GM12873 (cell line): ENCODE data around the gene MAN2B1.

Experiments used
- TF ChIP-seq, protein P1 (sequence below): IDR thresholded peaks from 2 replicates; pipeline ENCODE4 v1.5.1; 2012; ENCODE audit warnings: low read depth, mild to moderate bottlenecking, moderate library complexity, low read length, control low read depth; ENCODE audit not compliant: insufficient read depth; ENCODE audit errors: missing control alignments

The MAN2B1 gene

DNA sequence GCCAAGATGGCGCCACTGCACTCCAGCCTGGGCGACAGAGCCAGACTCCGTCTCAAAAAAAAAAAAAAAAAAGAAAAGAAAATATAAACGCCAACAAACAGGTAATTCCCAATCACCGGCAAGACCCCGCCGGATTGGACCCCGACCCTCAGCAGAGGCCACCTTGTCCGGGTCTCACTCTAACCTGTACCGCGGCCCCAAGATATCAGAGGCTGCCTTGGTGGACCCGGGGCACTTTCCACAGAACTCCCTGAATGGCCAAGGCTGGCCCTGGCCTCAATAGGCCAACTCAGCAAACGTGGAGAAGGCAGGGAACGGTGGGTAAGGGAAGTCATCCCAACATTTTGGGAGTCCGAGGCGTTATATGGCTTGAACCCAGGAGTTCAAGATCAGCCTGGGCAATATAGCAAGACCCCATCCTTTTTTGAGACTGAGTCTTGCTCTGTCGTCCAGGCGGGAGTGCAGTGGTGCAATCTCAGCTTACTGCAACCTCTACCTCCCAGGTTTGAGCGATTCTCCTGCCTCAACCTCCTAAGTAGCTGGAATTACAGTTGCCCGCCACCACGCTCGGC, 27.8 kb downstream of the MAN2B1 start:
- TF ChIP-seq, protein P1, sequence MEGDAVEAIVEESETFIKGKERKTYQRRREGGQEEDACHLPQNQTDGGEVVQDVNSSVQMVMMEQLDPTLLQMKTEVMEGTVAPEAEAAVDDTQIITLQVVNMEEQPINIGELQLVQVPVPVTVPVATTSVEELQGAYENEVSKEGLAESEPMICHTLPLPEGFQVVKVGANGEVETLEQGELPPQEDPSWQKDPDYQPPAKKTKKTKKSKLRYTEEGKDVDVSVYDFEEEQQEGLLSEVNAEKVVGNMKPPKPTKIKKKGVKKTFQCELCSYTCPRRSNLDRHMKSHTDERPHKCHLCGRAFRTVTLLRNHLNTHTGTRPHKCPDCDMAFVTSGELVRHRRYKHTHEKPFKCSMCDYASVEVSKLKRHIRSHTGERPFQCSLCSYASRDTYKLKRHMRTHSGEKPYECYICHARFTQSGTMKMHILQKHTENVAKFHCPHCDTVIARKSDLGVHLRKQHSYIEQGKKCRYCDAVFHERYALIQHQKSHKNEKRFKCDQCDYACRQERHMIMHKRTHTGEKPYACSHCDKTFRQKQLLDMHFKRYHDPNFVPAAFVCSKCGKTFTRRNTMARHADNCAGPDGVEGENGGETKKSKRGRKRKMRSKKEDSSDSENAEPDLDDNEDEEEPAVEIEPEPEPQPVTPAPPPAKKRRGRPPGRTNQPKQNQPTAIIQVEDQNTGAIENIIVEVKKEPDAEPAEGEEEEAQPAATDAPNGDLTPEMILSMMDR = no peak

DNA sequence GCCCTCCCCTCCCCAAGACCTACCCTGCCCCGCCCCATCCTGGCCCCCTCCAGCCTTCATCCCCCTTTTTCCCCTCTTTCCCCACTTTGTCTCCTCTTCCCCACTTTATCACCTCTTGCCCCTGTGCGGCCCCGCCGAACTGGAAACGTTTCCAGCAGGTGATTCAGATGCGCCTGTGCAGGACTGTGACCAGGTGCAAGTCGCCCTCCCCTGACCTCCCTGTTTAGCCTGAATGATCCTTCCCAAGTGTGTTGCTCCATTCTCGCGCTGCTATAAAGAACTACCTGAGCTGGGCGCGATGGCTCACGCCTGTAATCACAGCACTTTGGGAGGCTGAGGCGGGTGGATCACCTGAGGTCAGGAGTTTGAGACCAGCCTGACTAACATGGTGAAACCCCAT, 29.9 kb downstream of the MAN2B1 start:
- TF ChIP-seq, protein P1 = no peak

DNA sequence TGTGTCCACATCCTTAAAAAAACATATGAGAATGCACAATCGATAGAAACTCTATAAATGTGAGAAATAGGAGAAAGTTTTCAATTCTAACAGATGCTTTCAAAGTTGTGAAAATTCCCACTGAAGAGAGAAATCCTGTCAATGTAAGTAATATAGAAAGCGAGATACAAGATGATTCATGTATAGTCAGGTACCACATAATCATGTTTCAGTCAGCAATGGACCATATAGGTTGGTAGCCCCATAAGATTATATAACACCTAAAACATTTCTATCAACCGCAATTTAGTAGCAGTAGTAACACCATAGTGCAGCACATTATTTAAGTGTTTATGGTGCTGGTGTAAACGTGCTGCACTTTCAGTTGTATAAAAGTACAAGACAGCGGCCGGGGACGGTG, 37.3 kb downstream of the MAN2B1 start:
- TF ChIP-seq, protein P1 = no peak

DNA sequence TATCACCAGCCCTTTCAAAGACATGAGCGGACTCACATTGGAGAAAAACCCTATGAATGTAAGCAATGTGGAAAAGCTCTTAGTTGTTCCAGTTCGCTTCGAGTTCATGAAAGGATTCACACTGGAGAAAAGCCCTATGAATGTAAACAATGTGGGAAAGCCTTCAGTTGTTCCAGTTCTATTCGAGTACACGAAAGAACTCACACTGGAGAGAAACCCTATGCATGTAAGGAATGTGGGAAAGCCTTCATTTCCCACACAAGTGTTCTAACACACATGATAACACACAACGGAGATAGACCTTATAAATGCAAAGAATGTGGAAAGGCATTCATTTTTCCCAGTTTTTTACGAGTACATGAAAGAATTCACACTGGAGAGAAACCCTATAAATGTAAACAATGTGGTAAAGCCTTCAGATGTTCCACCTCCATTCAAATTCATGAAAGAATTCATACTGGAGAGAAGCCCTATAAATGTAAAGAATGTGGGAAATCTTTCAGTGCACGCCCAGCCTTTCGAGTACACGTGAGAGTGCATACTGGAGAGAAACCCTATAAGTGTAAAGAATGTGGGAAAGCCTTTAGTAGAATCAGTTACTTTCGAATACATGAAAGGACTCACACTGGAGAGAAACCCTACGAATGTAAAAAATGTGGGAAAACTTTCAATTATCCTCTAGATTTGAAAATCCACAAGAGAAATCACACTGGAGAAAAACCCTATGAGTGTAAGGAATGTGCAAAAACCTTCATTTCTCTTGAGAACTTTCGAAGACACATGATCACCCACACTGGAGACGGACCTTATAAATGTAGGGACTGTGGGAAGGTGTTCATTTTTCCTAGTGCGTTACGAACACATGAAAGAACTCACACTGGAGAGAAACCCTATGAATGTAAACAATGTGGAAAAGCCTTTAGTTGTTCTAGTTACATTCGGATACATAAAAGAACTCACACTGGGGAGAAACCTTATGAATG, 38.2 kb downstream of the MAN2B1 start:
- TF ChIP-seq, protein P1 = no peak

DNA sequence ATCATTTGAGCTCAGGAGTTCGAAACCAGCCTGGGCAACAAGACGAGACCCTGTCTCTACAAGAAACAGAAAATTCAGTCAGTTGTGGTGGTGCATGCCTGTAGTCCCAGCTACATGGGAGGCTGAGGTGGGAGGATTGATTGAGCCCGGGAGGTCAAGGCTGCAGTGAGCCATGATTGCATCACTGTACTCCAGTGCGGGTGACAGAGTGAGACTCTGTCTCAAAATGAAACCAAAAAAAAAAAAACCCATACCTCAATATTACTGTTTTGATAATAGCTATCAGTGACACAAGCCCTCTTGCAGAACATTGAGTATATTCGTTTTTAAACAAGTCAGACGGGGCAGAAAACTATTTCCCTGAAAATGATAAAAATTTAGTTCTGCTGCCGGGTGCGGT, 39.6 kb downstream of the MAN2B1 start:
- TF ChIP-seq, protein P1 = no peak

DNA sequence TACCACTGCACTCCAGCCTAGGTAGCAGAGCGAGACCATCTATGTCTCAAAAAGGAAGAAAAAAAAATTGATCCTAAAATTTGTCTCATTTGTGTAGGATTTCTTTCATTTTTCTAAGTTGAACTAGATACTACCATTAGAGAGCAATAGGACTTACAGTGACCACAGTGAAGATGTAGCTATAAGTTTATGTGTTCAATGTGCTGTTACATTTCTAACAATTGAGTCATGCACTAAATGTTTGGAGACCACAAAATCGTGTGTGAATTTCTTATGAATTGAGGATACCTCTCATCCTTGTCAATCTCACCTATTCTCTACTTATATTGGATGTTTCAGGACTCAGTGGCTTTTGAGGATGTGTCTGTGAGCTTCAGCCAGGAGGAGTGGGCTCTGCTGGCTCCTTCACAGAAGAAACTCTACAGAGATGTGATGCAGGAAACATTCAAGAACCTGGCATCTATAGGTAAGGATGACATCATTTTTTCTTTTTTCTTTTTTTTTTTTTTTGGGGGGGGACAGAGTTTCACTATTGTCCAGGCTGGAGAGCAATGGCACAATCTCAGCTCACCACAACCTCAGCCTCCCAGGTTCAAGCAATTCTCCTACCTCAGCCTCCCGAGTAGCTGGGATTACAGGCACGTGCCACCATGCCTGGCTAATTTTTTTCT, 43.0 kb downstream of the MAN2B1 start:
- TF ChIP-seq, protein P1 = no peak

DNA sequence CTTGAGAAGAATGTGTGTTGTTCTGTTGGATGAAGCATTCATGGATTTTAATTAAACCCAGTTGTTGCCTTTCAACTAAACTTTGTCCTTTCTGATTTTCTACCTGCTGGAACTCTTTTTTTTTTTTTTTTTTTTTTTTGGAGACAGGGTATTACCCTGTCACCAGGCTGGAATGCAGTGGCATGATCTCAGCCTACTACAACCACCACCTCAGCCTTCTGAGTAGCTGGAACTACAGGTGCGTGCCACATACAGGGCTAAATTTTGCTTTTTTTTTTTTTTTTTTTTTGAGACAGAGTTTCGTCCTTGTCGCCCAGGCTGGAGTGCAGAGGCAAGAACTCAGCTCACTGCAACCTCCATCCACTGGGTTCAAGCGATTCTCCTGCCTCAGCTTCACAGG, 48.9 kb downstream of the MAN2B1 start:
- TF ChIP-seq, protein P1 = no peak
